ENCODE measurements around the gene CDHR5.

DNA sequence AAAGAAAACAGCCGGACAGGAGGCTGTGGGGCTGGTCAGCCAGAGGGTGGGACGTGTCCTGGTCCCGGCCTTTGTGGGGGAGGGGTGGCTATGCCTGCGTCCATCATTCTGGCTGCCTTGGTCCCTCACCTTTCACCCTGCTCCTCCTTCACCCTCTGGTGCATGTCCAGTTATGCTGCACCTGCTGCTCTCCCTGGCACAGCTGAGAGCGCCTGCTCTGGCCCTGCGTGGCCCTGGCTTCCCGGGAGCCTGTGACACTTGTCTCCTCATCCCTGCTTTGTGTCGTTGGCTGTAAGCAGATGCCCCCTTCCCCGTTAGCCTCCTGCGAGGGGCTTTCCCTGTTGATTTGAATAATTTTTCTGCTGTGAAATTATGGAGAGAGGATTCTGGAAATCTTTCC lies 31.8 kb downstream of the CDHR5 start:
- TF ChIP-seq, protein P1, sequence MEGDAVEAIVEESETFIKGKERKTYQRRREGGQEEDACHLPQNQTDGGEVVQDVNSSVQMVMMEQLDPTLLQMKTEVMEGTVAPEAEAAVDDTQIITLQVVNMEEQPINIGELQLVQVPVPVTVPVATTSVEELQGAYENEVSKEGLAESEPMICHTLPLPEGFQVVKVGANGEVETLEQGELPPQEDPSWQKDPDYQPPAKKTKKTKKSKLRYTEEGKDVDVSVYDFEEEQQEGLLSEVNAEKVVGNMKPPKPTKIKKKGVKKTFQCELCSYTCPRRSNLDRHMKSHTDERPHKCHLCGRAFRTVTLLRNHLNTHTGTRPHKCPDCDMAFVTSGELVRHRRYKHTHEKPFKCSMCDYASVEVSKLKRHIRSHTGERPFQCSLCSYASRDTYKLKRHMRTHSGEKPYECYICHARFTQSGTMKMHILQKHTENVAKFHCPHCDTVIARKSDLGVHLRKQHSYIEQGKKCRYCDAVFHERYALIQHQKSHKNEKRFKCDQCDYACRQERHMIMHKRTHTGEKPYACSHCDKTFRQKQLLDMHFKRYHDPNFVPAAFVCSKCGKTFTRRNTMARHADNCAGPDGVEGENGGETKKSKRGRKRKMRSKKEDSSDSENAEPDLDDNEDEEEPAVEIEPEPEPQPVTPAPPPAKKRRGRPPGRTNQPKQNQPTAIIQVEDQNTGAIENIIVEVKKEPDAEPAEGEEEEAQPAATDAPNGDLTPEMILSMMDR (IDR thresholded peaks at IDR 0.05) = no peak
- no peak for TF ChIP-seq POLR2A (IDR thresholded peaks at IDR 0.05)
